IMR-90 (cell line): ENCODE results near the gene BRCA2. TPM values are rescaled to one million over a fixed set of nuclear protein-coding genes. Genes with fewer than 3 reads are reported as not detected.

ENCODE experiments used
- ATAC-seq: fragments of 200-7000 bp; cut with Tn5 transposase; 2 replicates; pipeline ENCODE4 v1.9.1; 2020; ENCODE audit warnings: low read depth, mild to moderate bottlenecking, moderate library complexity
- BruUV-seq: library from RNA; stranded (reverse); fragments of 400-500 nt; replicated peaks from 2 replicates; lab custom pipeline; 2021; lab: Mats Ljungman, UMichigan
- CTCF ChIA-PET: fragments of 300-600 bp; formaldehyde crosslinking; extraction: SDS; loops from one replicate; lab custom pipeline; 2021; ENCODE audit warnings: antibody characterized with exemption; lab: Yijun Ruan, JAX
- POLR2A ChIA-PET: fragments of 300-600 bp; sonication (Branson Sonifier 250); formaldehyde crosslinking; loops from one replicate; lab custom pipeline; 2022; ENCODE audit warnings: antibody characterized with exemption; ENCODE audit not compliant: unreplicated experiment; lab: Charles Lee
- DNase-seq: peaks from one replicate; pipeline ENCODE4 v3.0.0; 2013
- H2AFZ ChIP-seq: replicated peaks from 2 replicates; pipeline ENCODE3; 2013; ENCODE audit warnings: low read length, mild to moderate bottlenecking; ENCODE audit not compliant: poor library complexity
- H2AK5ac ChIP-seq: 2 replicates; pipeline ENCODE4 v1.6.1; 2013; ENCODE audit warnings: low read depth, low read length, inconsistent platforms
- H2AK9ac ChIP-seq: replicated peaks from 2 replicates; pipeline ENCODE3; 2013; ENCODE audit warnings: mild to moderate bottlenecking, low read depth, low read length, moderate library complexity; ENCODE audit not compliant: poor library complexity
- H2BK120ac ChIP-seq: 2 replicates; pipeline ENCODE4 v1.6.1; 2013; ENCODE audit warnings: low read depth, low read length, inconsistent platforms
- H2BK15ac ChIP-seq: 3 replicates; pipeline ENCODE4 v1.6.1; 2013; ENCODE audit warnings: low read depth, low read length, inconsistent platforms
- H2BK20ac ChIP-seq: 2 replicates; pipeline ENCODE4 v1.6.1; 2013; ENCODE audit warnings: low read depth, mild to moderate bottlenecking, inconsistent platforms, low read length, moderate library complexity
- H2BK5ac ChIP-seq: 2 replicates; pipeline ENCODE4 v1.6.1; 2013; ENCODE audit warnings: mild to moderate bottlenecking, low read depth, low read length, inconsistent platforms; ENCODE audit not compliant: poor library complexity, severe bottlenecking
- H3K14ac ChIP-seq: replicated peaks from 2 replicates; pipeline ENCODE4 v1.6.1; 2013; ENCODE audit warnings: low read depth, low read length, inconsistent platforms
- H3K18ac ChIP-seq: 2 replicates; pipeline ENCODE4 v1.6.1; 2013; ENCODE audit warnings: low read depth, low read length, control low read depth
- H3K23ac ChIP-seq: 2 replicates; pipeline ENCODE4 v1.6.1; 2013; ENCODE audit warnings: low read depth, low read length, inconsistent platforms
- H3K27ac ChIP-seq: 2 replicates; pipeline ENCODE4 v1.5.1; 2013; ENCODE audit warnings: mild to moderate bottlenecking, control low read depth, low read length; ENCODE audit not compliant: insufficient read depth
- H3K27me3 ChIP-seq: 2 replicates; pipeline ENCODE4 v1.6.1; 2013; ENCODE audit warnings: low read length; ENCODE audit not compliant: control insufficient read depth, insufficient read depth
- H3K36me3 ChIP-seq: 2 replicates; pipeline ENCODE4 v1.6.1; 2013; ENCODE audit warnings: low read length, mixed read lengths; ENCODE audit not compliant: control insufficient read depth, insufficient read depth
- H3K4ac ChIP-seq: 2 replicates; pipeline ENCODE4 v1.6.1; 2013; ENCODE audit warnings: low read depth, low read length, inconsistent platforms
- H3K4me1 ChIP-seq: 2 replicates; pipeline ENCODE4 v1.6.1; 2013; ENCODE audit warnings: low read length, mixed read lengths; ENCODE audit not compliant: control insufficient read depth, insufficient read depth
- H3K4me2 ChIP-seq: 2 replicates; pipeline ENCODE4 v1.6.1; 2013; ENCODE audit warnings: low read depth, mild to moderate bottlenecking, control low read depth, low read length, moderate library complexity
- H3K4me3 ChIP-seq: 2 replicates; pipeline ENCODE4 v1.5.1; 2013; ENCODE audit warnings: low read depth, mild to moderate bottlenecking, control low read depth, low read length, moderate library complexity; ENCODE audit not compliant: insufficient read depth
- H3K56ac ChIP-seq: 2 replicates; pipeline ENCODE4 v1.6.1; 2013; ENCODE audit warnings: low read length, inconsistent platforms; ENCODE audit not compliant: insufficient read depth; ENCODE audit errors: extremely low read depth
- H3K79me1 ChIP-seq, 2 experiments: 2 replicates each; pipeline ENCODE4 v1.6.1; 2013; ENCODE audit warnings: low read length in 2 of 2, inconsistent platforms in 1 of 2, low read depth in 1 of 2
- H3K9ac ChIP-seq: 2 replicates; pipeline ENCODE4 v1.6.1; 2013; ENCODE audit warnings: low read depth, low read length, control low read depth
- H3K9me1 ChIP-seq: 2 replicates; pipeline ENCODE4 v1.6.1; 2013; ENCODE audit warnings: low read length, inconsistent platforms; ENCODE audit not compliant: insufficient read depth
- H3K9me3 ChIP-seq: 2 replicates; pipeline ENCODE4 v1.6.1; 2013; ENCODE audit warnings: low read length; ENCODE audit not compliant: control insufficient read depth, insufficient read depth
- H4K20me1 ChIP-seq: 2 replicates; pipeline ENCODE4 v1.6.1; 2013; ENCODE audit warnings: low read length, inconsistent platforms; ENCODE audit not compliant: insufficient read depth
- H4K5ac ChIP-seq: 2 replicates; pipeline ENCODE4 v1.6.1; 2013; ENCODE audit warnings: mild to moderate bottlenecking, low read depth, low read length, control low read depth
- H4K8ac ChIP-seq, 2 experiments: 2 replicates each; pipeline ENCODE4 v1.6.1; 2013; ENCODE audit warnings: low read depth in 2 of 2, low read length in 2 of 2, control low read depth in 1 of 2, inconsistent platforms in 1 of 2
- H4K91ac ChIP-seq: 2 replicates; pipeline ENCODE4 v1.6.1; 2013; ENCODE audit warnings: low read depth, low read length, inconsistent platforms; ENCODE audit not compliant: insufficient read depth
- BHLHE40 ChIP-seq: fragments of 150-350 bp; IDR thresholded peaks from 2 replicates; pipeline ENCODE4 v1.6.1; 2016; ENCODE audit warnings: mild to moderate bottlenecking, low read depth, low read length
- CEBPB ChIP-seq: IDR thresholded peaks from 2 replicates; pipeline ENCODE4 v1.6.1; 2012; ENCODE audit warnings: low read depth, low read length, improper control_type of control experiment
- CHD1 ChIP-seq: IDR thresholded peaks from 2 replicates; pipeline ENCODE4 v1.6.1; 2012; ENCODE audit warnings: low read depth, low read length, improper control_type of control experiment
- CTCF ChIP-seq: conservative IDR thresholded peaks from 2 replicates; pipeline ENCODE4 v1.5.1; 2012; ENCODE audit warnings: mild to moderate bottlenecking, low read depth, low read length, improper control_type of control experiment
- FOS ChIP-seq: fragments of 150-350 bp; IDR thresholded peaks from 2 replicates; pipeline ENCODE4 v1.6.1; 2016; ENCODE audit warnings: low read depth, low read length
- MAZ ChIP-seq: IDR thresholded peaks from 2 replicates; pipeline ENCODE4 v1.6.1; 2012; ENCODE audit warnings: low read depth, mild to moderate bottlenecking, low read length, improper control_type of control experiment, moderate library complexity, borderline replicate concordance
- MXI1 ChIP-seq: IDR thresholded peaks from 2 replicates; pipeline ENCODE4 v1.6.1; 2012; ENCODE audit warnings: low read depth, mild to moderate bottlenecking, low read length, moderate library complexity, borderline replicate concordance
- NFE2L2 ChIP-seq: fragments of 150-350 bp; IDR thresholded peaks from 2 replicates; pipeline ENCODE4 v1.6.1; 2016; ENCODE audit warnings: low read depth, mild to moderate bottlenecking, low read length
- RAD21 ChIP-seq: IDR thresholded peaks from 2 replicates; pipeline ENCODE4 v1.6.1; 2012; ENCODE audit warnings: low read length, improper control_type of control experiment
- RCOR1 ChIP-seq: IDR thresholded peaks from 2 replicates; pipeline ENCODE4 v1.6.1; 2012; ENCODE audit warnings: mild to moderate bottlenecking, low read length, improper control_type of control experiment; ENCODE audit not compliant: insufficient replicate concordance
- RFX5 ChIP-seq: IDR thresholded peaks from 2 replicates; pipeline ENCODE4 v1.8.0; 2012; ENCODE audit warnings: low read depth, mild to moderate bottlenecking, low read length, moderate library complexity
- WGBS, 2 experiments: methylation state at CpG; one replicate each; pipeline versions ENCODE4 v1.1.5 to v1.1.7; 2013; ENCODE audit warnings: missing lambda C conversion rate in 2 of 2; ENCODE audit not compliant: insufficient read length in 1 of 2; ENCODE audit errors: extremely low coverage in 2 of 2; 5-methylcytosine and 5-hydroxymethylcytosine counted together
- dilution Hi-C: fragments of 300-500 bp; cut with HindIII; formaldehyde crosslinking; loops from one replicate; pipeline ENCODE4 v1.14.3; 2018; ENCODE audit warnings: low sequenced_read_pairs; ENCODE audit not compliant: unreplicated experiment
- in situ Hi-C: fragments of 300-500 bp; cut with MboI; formaldehyde crosslinking; loops from 3 replicates; pipeline ENCODE4 v1.14.3; 2019; ENCODE audit warnings: low sequenced_read_pairs, inconsistent platforms, mixed read lengths
- intact Hi-C: fragments of 100-400 bp; cut with micrococcal nuclease; formaldehyde crosslinking; loops from 2 replicates; pipeline ENCODE4 v1.10.0; 2022
- polyA plus RNA-seq, 3 experiments: library from polyadenylated mRNA; depleted of rRNA; stranded (reverse); fragments of >200 nt; gene quantifications; 2 replicates each; pipeline ENCODE4 v1.2.3, GENCODE V29; 2012; ENCODE audit warnings: low replicate concordance in 1 of 3
- total RNA-seq: library from RNA; depleted of rRNA; stranded (reverse); fragments of >200 nt; gene quantifications from 2 replicates; pipeline ENCODE4 v1.2.3, GENCODE V29; 2012
- TF ChIP-seq, protein P1 (sequence below): fragments of 150-350 bp; IDR thresholded peaks from 2 replicates; pipeline ENCODE4 v1.6.1; 2016; ENCODE audit warnings: low read depth, mild to moderate bottlenecking, low read length, moderate library complexity, borderline replicate concordance

The BRCA2 gene
- total and polyA plus RNA-seq, 2 of the 4 experiments (the other 2 are of a cell fraction) = 2.0 to 9.7 TPM

- Histone ChIP-seq H3K27me3 (no peaks in the 10 kb centered on the region), H3K4ac (peak overlapping the region; percentile 93), H3K9me1 (no peaks in the 10 kb centered on the region; the same call in 1 of the 2 replicates), H4K91ac (peak overlapping the region; percentile 64), H2AK5ac (peak overlapping the region; percentile 14), H3K4me1 (peaks cover 3% of the 10 kb centered on the region), H2AK9ac (peak overlapping the region; percentile 99), H4K20me1 (no peaks in the 10 kb centered on the region), H3K4me2 (peak overlapping the region; percentile 94), H3K18ac (peak overlapping the region; percentile 58), H4K5ac (peak overlapping the region; percentile 53; the same call in 1 of the 2 replicates), H2AFZ (peak overlapping the region; percentile 99), H3K9me3 (no peaks in the 10 kb centered on the region), H3K14ac (peak overlapping the region; percentile 93), H3K79me1 (peaks cover 0 to 23% of the 10 kb centered on the region in 2 experiments; a peak in 2 of 4 replicates), H3K23ac (peak overlapping the region; percentile 86), H2BK5ac (peak overlapping the region; percentile 46), H4K8ac (peak overlapping the region; percentile 69 to 100), H3K36me3 (no peaks in the 10 kb centered on the region), H2BK15ac (peak overlapping the region; percentile 35; the same call in 1 of the 3 replicates), H3K9ac (peak overlapping the region; percentile 87), H2BK120ac (peak overlapping the region; percentile 70), H3K27ac (peak overlapping the region; percentile 74), H2BK20ac (peak overlapping the region; percentile 16; the same call in 1 of the 2 replicates), H3K56ac (peak overlapping the region; percentile 88), H3K4me3 (peak overlapping the region; percentile 64)
- in situ Hi-C loops = no loop called here
- TF ChIP-seq MAZ = no peak
- no peak for TF ChIP-seq RAD21
- no peak for TF ChIP-seq BHLHE40
- no peak for TF ChIP-seq CEBPB
- TF ChIP-seq MXI1 = no peak; the same call in 1 of the 2 replicates
- no peak for TF ChIP-seq RCOR1
- no peak for TF ChIP-seq RFX5
- TF ChIP-seq CTCF = no peak
- TF ChIP-seq NFE2L2 = no peak
- TF ChIP-seq CHD1 = no peak
- TF ChIP-seq, protein P1, sequence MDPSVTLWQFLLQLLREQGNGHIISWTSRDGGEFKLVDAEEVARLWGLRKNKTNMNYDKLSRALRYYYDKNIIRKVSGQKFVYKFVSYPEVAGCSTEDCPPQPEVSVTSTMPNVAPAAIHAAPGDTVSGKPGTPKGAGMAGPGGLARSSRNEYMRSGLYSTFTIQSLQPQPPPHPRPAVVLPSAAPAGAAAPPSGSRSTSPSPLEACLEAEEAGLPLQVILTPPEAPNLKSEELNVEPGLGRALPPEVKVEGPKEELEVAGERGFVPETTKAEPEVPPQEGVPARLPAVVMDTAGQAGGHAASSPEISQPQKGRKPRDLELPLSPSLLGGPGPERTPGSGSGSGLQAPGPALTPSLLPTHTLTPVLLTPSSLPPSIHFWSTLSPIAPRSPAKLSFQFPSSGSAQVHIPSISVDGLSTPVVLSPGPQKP = no peak
- TF ChIP-seq FOS = no peak
- POLR2A ChIA-PET = interaction anchor here (0.7 kb wide), 1 partner anchor 208 kb away, joined by 6 read pairs; no protein-coding TSS in a partner anchor
- intact Hi-C loops = loop anchor here (5.0 kb wide), 1 partner anchor 221 kb away; the partner anchor contains the start of gene N4BP2L2
- CTCF ChIA-PET = interaction anchor here (0.6 kb wide), 1 partner anchor 328 kb away, joined by 3 read pairs; no protein-coding TSS in a partner anchor
- WGBS, 2 experiments = 4% methylated on average over 5 of the region's 13 CpGs; no CpG with 5 or more reads in 1 of the 2 experiments
- dilution Hi-C loops = no loop called here
- BruUV-seq = TSS peak; percentile 73
- ATAC-seq (peak; percentile 50), DNase-seq (no peak)
These were observed 676 bp downstream of the BRCA2 start for GRCh38 chr13:32316028-32316339.
